NCI-H446 treated with DMSO at 0.1 percent for 48 hours (cell line): Measurements from ENCODE around the gene RSU1.
"Not testable (repeated sequence)": the region's sequence is repeated elsewhere in the genome, so short reads cannot be mapped to it uniquely, and the experiment has no call there.

ENCODE experiments used
- DNase-seq: peaks from one replicate; lab custom pipeline; 2025; lab: John Stamatoyannopoulos, UW

Gene RSU1

DNA sequence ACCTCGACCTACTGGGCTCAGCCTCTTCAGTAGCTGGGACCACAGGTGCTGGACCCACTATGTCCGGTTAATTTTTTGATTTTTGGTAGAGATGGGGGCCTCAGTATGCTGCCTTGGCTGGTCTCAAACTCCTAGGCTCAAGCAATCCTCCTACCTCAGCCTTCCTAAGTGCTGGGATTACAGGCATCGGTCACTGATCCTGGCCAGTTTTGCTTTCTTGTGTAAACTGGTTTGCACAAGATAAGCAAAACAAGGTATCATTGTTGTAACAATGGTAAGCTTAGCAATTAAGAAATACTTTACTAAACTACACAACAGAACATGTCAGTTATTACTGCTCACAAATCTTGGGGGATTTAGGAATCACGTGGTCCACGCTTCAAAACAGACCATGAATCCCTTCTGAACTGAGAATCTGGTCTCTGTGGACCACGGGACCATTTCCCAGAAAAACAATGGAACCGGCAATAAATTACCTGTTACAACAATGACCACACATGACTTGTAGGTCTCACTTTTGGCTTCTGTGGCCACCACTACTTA, 36.8 kb downstream of the RSU1 start:
- no peak for DNase-seq

DNA sequence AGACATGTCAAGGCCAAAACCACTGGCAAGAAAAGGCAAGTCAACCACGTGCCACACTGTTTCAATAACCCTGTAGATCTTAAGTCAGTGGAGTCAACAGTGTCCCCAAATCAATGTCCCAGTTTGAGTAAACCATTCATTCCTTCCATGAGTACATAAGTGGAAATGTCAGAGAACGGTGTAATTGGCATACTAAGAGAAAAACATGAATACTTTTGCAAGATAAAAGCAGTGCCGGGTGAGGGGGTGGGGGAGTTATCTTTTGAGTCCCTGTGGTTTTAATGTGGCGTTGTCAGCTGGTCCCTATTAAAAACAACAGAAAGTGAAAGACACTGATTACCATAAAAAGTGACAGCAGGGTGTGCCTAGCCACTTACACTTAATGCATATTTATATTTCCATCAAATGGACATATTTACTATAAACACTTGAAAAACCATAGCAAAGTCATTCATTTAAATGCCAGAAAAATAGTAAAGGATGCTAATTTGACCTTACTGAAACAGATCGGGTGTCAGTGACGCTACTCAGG, 37.8 kb downstream of the RSU1 start:
- DNase-seq: no peak

DNA sequence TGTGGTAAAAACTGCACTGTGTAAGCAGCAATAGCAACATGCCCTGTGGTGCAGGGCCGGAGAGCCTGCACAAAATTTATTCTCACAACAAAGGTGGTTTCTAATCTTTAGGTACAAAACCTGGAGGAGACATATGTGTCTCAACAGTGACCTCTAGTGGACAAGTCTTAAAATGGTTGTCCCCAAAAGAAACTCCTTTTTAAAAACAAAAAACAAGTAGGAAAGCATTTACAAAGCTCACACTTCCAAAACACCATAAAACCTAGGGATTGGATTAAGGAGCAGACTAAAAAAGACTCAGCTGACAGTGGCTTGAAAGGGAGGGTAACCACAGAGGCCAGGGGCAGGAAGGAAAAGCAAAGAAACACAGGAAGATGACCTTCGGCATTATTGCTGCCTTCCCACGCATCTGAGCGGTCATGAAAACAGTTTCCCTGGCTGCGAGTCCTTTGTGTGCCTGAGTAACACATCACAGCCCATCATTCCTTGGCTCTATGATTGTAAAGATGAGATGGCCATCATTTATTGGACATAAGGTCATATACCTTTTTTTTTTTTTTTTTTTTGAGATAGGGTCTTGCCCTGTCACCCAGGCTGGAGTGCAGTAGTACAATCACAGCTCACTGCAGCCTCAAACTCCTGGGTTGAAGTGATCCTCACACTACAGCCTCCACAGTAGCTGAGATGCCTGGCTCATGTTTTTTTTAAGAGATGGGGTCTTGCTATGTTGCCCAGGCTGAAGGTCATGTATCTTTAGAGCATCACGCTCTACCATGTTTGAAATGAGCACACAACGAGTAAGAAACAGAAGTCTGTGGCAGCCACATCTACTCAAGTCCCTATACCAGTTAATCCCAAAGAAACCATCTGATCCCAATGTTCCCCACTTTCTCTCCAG, 39.5 kb downstream of the RSU1 start:
- DNase-seq: no peak

DNA sequence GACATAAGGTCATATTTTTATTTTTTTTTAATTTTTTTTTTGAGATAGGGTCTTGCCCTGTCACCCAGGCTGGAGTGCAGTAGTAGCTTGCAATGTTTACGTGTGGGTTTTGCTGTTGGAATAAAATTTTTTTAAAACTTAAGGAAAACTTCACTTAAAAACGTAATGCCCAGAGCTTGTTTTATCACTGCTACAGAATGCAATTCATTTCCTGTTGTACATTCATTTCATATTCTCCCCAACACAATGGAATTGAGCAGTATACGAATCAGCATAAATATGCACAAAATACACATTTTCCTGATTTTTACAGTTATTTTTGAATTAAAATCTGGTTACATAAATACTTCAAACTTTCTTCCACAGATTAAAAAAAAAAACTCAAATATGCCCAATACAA, 40.3 kb downstream of the RSU1 start:
- DNase-seq: no peak

DNA sequence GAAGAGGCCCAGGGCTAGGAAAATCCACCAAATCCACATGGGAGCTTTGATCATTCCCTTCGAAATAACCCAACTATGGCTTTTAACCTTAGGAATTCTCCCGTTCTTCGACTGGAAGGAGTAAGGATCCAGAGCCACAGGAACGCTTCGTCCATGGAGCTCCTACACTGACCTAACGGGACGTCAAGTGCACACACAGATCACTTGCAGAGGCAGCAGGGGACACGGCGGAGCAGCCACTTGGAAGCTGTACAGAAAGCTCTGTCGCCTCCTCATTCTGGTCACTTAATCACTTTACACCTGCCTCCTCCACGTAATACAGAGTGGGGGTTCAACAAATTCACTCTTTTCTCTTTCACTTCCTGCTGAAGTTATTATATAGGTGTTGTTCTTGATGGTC, 43.9 kb downstream of the RSU1 start:
- DNase-seq: no peak

DNA sequence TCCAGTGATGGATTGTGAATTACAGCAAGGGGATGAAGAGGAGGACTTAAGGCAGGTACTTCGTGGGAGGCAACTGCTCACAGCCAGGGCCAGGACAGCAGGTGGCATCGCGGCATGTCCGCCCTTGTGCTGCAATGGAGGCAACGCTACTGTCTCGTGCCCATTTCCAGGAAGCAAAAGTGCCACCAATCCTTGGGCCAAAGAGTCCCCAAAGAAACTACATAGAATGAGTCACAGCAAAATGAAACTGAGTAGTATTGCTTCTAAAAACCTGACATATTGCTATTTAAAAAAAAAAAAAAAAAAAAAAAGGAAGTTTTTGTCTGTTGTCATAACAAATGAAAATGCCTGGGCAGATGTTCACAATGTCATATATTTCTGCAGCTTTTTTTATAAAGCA, 46.6 kb downstream of the RSU1 start:
- no peak for DNase-seq

DNA sequence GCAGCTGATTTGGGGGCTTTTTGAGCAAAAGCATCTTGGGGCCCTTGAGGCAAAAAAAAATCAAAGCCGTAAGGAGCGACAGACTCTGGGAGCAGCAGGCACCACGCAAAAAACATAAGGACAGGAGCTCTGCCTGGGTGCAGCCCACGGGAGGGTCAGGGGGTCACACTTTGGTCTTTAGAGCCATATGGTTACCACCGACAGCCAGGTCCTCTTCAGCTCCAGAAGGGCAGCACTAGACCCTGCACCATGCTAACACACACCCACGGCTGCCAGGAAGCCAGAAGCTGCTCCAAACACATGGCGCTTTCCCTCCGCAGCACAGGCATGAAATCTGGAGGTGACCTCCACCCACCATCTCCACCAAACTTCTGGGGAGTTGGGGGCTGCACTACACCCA, 47.1 kb downstream of the RSU1 start:
- DNase-seq: no peak

DNA sequence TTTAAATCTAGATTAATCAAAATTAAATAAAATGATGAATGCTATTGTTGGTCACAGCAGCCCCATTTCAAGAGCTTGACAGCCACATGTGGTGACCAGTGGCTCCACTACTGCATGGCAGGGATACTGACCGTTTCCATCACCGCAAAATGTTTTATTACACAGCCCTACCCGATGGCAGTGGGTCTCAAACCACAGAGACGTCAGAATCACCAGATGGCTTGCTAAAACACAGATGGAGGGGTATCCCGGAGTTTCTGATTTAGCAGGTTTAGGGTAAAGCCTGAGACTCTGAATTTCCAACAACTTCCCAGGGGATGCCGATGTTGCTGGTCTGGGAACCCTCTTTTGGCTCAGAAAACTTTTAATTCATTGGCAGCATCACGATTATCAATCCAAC, 47.9 kb downstream of the RSU1 start:
- no peak for DNase-seq

DNA sequence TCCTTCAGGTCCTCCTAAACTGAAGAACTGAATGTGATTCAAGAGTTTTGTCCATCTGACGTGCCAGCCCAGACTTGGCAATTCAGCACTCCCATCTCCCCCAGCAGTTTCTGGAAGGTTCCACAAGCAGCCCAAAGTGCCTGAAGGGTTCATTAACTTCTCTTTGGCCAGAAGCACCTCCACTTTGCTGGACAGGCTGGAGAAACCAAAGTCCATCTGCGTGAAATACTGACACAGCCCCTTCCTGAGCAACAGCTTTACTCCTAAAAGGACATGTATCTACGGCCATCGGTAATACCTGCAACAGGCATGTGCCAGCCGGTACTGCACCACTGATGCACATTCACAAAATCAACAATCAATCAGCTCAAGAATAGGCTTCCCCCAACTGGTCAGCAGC, 48.5 kb downstream of the RSU1 start:
- no peak for DNase-seq

DNA sequence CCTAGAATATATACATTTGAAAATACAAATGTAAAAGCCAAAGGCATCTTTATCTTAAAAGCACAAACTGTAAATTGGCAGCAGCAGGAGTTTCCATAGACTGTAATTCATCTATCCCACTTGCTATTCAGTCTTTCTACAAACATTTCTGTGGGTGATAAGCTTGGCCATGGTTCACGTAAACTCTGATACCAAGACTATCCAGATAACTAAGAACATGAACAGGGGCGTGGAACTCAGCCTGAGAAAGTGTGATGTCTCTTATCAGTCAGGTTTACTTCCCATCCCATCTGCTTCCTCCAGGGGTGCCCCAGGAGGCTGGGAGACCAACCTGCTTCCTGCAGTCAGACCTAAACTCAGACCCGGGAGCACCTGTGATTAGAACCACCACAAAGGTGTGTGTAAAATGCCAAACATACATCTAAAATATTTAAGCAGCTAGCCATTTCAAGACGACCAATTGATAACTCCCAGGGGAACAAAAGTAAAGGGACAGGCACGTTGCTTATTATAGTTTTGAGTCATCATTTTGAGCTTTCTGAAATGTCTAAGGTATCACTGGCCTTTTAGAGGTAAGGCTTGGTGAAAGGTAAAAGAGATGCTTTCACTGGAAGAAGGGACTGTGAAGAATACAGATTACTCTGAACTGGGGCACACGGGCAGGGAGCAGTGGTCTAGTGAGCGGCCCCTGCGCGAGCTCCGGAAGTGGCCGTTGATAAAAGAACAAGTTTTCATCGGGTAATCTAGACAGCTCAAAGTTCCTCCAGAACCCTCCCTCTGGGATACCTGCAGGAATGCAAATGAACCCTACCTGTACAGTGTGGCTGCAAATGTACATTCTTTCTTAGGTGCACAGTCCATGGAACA, 51.5 kb downstream of the RSU1 start:
- DNase-seq: no peak

DNA sequence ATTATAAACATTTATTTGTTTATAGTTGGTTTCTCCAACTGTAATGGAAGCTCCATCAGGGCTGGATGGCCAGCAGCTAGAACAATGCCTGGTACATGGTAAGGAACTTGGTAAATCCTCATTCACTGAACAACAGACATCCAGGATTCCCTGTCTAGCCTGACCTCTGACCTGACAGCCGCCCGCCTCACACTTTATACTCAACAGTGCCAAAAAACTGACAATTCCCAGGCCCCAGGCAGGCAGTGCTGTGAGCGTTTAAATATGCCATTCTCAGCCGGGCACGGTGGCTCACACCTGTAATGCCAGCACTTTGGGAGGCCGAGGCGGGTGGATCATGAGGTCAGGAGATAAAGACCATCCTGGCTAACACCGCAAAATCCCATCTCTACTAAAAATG, 55.9 kb downstream of the RSU1 start:
- DNase-seq: no peak

DNA sequence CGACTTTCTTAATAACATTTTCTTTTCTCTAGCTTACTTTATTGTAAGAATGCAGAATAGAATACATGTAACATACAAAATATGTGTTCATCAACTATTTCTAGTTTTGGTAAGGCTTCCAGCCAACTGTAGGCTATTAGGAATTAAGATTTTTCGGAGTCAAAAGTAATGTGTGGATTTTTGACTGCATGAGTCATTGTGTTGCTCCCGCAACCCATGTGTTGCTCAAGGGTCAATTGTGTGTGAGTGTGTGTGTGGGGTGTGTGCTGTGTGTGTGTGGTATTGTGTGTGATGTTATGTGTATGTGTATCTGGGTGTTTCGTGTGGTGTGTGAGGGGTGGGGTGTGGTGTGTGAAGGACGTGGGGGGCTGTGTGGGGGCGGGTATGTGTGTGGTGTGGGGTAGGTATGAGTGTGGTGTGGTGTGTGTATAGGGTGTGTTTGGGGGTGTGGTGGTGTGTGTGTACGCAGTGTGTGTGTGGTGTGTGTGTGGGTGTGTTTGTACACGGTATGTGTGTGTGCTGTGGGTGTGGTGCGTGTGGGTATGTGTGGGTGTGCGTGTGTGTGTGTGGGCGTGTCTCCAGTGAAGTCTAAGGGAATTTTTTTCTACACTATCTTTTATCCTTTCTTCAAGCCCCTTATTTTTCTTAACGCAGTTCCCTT, 60.5 kb downstream of the RSU1 start:
- no peak for DNase-seq

DNA sequence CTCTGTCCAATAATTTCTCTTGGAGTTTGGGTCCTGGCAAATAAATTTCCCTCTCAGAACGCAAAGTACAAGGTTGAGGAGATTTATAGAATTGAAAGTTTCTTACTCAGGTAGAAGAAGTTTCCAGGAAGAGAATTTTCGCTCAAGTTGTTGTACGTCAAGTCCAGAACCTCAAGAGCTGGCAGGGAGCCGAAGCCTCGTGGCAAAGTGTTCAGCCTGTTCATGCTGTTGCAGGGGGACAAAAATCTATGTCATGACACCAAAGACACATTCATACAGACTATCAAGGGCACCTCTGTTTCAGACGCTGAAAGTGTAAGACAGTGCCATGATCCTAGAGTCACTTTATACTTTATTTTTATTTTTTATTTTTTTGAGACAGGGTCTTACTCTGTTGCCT, 62.5 kb downstream of the RSU1 start:
- DNase-seq: no peak

DNA sequence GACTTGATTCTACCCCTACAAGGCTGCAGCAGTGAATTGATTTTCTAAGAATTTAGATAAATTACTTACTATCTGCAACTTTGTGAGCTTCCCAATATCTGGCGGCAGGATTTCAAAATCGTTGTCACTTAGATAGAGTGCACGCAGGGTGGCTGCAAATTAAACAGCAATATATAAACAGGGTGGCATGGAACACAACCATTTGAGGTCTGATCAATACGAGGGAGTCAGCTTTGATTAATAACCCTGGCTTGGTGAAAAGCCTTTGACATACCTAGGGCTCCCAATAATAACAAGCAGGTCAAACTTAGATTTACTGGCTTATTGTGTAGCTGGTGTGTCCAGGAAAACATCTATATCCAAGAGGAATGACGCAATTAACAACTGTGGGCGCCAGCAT, 64.4 kb downstream of the RSU1 start:
- DNase-seq: not testable (repeated sequence)

DNA sequence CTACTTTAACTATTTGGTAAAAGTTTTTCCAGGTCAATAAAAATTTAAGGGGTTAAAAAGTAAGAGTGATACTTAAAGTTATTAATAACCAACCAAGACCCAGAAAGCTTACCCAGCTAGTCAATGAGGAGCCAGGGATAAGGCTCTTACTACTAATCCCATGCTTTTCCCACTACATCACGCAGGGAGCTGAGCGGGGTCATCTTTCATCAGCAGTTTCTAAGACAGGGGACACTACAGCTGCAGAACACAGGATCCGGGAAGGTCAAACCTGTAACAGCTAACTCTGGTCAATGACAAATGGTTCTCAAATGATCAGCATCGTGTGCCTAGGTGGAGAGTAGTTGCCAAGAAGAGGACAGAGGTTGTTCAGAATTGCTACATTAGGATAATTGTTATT, 65.1 kb downstream of the RSU1 start:
- DNase-seq: no peak

DNA sequence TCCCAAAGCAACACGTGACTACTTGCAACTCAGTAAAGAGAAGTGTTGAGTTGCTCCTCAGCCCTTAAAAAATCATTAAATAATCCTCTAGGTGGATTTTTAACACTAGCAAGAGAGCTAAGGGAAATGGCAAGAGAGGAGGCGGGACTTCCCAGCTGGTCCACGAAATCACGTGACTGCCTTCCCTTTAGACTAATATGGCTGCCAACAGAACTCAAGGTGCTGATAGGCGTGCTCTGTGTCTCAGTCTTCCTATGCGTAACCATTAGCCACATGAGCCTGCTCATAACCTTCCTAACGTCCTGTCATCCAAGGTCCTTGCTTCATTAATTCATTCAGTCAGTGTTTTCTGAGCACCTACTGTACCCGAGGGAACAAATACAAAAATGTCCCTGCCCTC, 66.0 kb downstream of the RSU1 start:
- no peak for DNase-seq

DNA sequence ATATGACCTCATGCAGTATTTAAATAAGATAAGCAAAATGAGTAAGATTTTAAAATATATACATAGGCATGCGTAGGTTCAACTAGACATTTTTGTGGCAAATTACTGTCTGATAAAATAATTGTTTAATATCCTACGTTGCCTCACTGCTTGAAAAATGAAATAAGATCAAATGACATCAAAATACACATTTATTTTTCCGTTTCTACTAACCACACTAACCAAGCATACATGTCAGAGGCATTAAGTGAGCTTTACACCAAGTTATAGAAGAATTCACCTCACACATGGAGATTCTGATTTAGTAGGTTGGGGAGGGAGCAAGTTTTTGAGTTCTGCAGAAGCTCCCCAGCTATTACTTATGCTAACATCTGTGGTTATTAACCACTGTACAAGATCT, 66.8 kb downstream of the RSU1 start:
- DNase-seq: no peak

DNA sequence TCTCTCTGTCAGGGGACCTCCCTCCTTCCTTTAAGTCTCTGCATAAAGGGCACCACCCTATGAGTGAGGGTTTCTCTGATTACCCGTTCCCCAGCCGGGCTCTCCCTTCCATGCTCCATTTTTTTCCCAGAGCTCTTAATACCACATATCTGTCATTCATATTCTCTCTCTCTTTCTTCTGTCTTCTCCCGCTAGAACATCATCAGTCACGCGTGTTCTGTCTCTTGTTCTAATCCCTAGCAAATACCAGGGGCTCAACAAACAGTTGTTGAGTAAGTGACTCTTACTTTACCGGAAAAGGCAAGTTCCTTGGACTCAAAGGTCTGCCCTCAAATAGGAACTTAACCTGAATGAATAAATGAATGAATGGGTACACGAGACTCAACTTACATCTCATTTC, 68.5 kb downstream of the RSU1 start:
- no peak for DNase-seq

DNA sequence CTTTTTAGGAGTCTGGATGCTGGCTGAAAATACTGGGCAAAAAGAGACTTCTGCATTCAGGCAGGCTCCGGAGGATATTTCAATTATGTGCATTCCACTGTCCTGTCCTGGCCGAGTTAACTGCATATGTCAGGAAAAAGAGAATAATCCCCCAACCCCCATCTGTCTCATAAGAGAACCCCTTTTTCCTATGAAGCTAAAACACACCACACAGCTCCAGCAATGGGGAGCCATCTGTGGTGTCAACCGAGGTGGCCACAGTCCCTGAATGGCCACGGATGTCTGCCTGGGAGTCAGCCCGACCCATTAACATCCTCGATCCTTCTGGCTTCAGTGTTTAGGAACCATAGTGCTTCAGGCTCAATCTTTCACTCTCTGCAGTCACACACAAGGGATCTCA, 70.4 kb downstream of the RSU1 start:
- no peak for DNase-seq

DNA sequence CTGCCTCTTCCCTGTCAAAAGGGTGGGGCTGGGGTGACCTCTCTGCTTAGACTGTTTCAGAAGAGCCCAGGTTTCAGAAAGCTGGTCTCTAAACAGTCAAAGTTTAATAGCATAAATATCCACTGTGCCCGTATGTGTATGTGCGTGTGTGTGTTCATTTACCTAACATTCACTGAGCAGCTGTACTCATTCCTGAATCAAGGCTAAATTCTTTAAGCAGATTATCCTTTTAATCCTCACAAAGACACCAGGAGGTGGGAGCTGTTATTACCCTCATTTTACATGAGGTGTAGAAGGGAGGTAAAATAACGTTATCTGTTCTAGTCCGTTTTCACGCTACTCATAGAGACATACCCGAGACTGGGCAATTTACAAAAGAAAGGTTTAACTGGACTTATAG, 72.2 kb downstream of the RSU1 start:
- DNase-seq: no peak

DNA sequence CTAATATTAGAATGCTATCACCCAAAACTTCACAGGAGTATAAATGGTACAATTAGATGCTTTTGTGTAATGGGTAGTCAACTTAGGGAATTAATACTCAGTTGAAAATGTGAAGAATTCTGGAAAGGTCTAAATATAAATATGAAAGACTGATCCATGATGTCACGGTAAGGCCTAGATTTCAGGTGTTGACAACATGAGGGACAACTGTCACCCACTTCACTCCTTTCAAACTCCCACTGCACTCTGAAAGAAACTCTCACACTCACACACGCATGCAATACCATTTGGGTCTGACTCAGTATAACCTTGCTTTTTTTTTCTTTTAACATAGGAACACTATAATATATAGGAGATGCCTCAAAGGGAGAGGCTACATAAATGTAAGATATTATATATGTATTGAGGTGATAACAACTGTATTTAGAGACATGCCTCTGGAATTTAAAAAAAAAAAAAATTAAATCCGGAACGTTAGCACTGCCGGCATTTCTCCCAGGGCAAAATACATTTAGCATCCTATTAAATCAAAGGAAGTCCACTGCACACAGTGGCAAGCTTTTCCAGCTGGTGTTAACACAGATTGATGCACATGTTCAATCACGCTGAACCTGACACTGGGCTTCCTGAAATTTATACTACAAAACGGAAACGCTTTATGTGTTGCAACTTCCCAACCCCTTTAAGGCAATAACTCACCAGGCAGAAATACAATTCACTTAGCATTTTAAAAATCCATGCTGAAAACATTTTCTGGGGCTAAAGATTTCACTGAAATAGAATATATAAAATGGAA, 74.9 kb downstream of the RSU1 start:
- no peak for DNase-seq
